Suprapubic skin (tissue), 4 donors: Measurements from ENCODE around the gene CNOT9. TPM values are rescaled to one million over a fixed set of nuclear protein-coding genes. Genes with fewer than 3 reads are reported as not detected.

Experiments used
- DNase-seq, 2 donors: peaks; one replicate each; pipeline ENCODE4 v3.0.0-alpha.2; 2019; ENCODE audit warnings: low spot score in 2 of 2
- H3K27ac ChIP-seq: fragments of 200-600 bp; sonication (generic); one replicate; pipeline ENCODE4 v1.5.1; 2019
- H3K27me3 ChIP-seq: fragments of 200-600 bp; sonication (generic); one replicate; pipeline ENCODE4 v1.5.1; 2019
- H3K36me3 ChIP-seq: fragments of 200-600 bp; sonication (generic); one replicate; pipeline ENCODE4 v1.5.1; 2019
- H3K4me1 ChIP-seq: fragments of 200-600 bp; sonication (generic); one replicate; pipeline ENCODE4 v1.5.1; 2019
- H3K4me3 ChIP-seq: fragments of 200-600 bp; sonication (generic); one replicate; pipeline ENCODE4 v1.5.1; 2019; ENCODE audit warnings: mild to moderate bottlenecking
- H3K9me3 ChIP-seq: fragments of 200-600 bp; sonication (generic); one replicate; pipeline ENCODE4 v1.5.1; 2019
- CTCF ChIP-seq, 2 donors: fragments of 200-600 bp in 1 of 2; fragments of 450-650 bp in 1 of 2; sonication (generic) in 1 of 2; IDR thresholded peaks; one replicate each; pipeline ENCODE4 v1.5.1; 2016 to 2019; ENCODE audit warnings: antibody characterized with exemption in 2 of 2, mild to moderate bottlenecking in 1 of 2, moderate library complexity in 1 of 2
- EP300 ChIP-seq: sonication (generic); formaldehyde crosslinking; IDR thresholded peaks from one replicate; pipeline ENCODE4 v1.6.1; 2017; ENCODE audit warnings: antibody characterized with exemption
- POLR2A ChIP-seq, 2 donors: fragments of 450-650 bp; IDR thresholded peaks; one replicate each; pipeline ENCODE4 v1.6.1; 2017; ENCODE audit warnings: antibody characterized with exemption in 2 of 2, mild to moderate bottlenecking in 2 of 2, moderate library complexity in 2 of 2
- POLR2AphosphoS5 ChIP-seq, 3 donors: sonication (generic); formaldehyde crosslinking; IDR thresholded peaks; one replicate each; pipeline ENCODE4 v1.6.1; 2017; ENCODE audit warnings: antibody characterized with exemption in 3 of 3
- WGBS: methylation state at CpG from one replicate; pipeline ENCODE4 v1.1.5; 2018; 5-methylcytosine and 5-hydroxymethylcytosine counted together
- total RNA-seq, 4 donors: library from RNA; depleted of rRNA; stranded (reverse); fragments of >200 nt; gene quantifications; one replicate each; pipeline ENCODE4 v1.1.0, GENCODE V29; 2016

The CNOT9 gene
- total RNA-seq, 4 donors from 2014 or later, result 41.9 to 77.6 (median 46.7) TPM

- H3K27ac ChIP-seq, result no peak overlapping the region
- DNase-seq, result no peak
- H3K27me3 ChIP-seq, result no peaks in the 10 kb centered on the region
Measured at GRCh38 chr2:218622606-218623365, 54.1 kb downstream of the CNOT9 start.

GRCh38 chr2:218623366-218623705, 54.7 kb downstream of the CNOT9 start:
- Histone ChIP-seq H3K27ac (no peak overlapping the region), H3K4me3 (no peak overlapping the region), H3K27me3 (no peaks in the 10 kb centered on the region), H3K9me3 (no peaks in the 10 kb centered on the region), H3K36me3 (no peaks in the 10 kb centered on the region), H3K4me1 (no peaks in the 10 kb centered on the region)
- TF ChIP-seq POLR2AphosphoS5 (IDR thresholded peaks at IDR 0.05) (no peak), EP300 (no peak), POLR2A (IDR thresholded peaks at IDR 0.05) (no peak), CTCF (IDR thresholded peaks at IDR 0.05) (no peak)
- no peak for DNase-seq
- 77% methylated on average over 3 of the region's 3 CpGs for WGBS

More at GRCh38 chr2:218622606-218623365, 54.1 kb downstream of the CNOT9 start:
- Histone ChIP-seq H3K4me3 (no peak overlapping the region), H3K9me3 (no peaks in the 10 kb centered on the region), H3K36me3 (no peaks in the 10 kb centered on the region), H3K4me1 (no peaks in the 10 kb centered on the region)
- WGBS, result 61% methylated on average over 7 of the region's 7 CpGs
- no peak for TF ChIP-seq EP300
- no peak for TF ChIP-seq POLR2AphosphoS5 (IDR thresholded peaks at IDR 0.05)
- no peak for TF ChIP-seq POLR2A (IDR thresholded peaks at IDR 0.05)
- TF ChIP-seq CTCF (IDR thresholded peaks at IDR 0.05), result no peak

GRCh38 chr2:218626369-218626768, 57.7 kb downstream of the CNOT9 start:
- no peak overlapping the region for H3K27ac ChIP-seq
- no peaks in the 10 kb centered on the region for H3K27me3 ChIP-seq
- H3K9me3 ChIP-seq, result no peaks in the 10 kb centered on the region
- DNase-seq, result no peak
- H3K4me3 ChIP-seq, result no peak overlapping the region
- WGBS, result 86% methylated on average over 4 of the region's 4 CpGs
- H3K36me3 ChIP-seq, result no peaks in the 10 kb centered on the region
- no peak for TF ChIP-seq EP300
- no peaks in the 10 kb centered on the region for H3K4me1 ChIP-seq

GRCh38 chr2:218627939-218628338, 59.3 kb downstream of the CNOT9 start:
- no peaks in the 10 kb centered on the region for H3K36me3 ChIP-seq
- TF ChIP-seq CTCF (IDR thresholded peaks at IDR 0.05) (no peak), POLR2A (IDR thresholded peaks at IDR 0.05) (no peak), POLR2AphosphoS5 (IDR thresholded peaks at IDR 0.05) (no peak), EP300 (no peak)
- no peak overlapping the region for H3K4me3 ChIP-seq
- H3K27me3 ChIP-seq, result no peaks in the 10 kb centered on the region
- 89% methylated on average over 4 of the region's 4 CpGs for WGBS
- H3K4me1 ChIP-seq, result no peaks in the 10 kb centered on the region
- DNase-seq, result no peak
- H3K27ac ChIP-seq, result no peak overlapping the region
- H3K9me3 ChIP-seq, result no peaks in the 10 kb centered on the region

GRCh38 chr2:218631837-218632236, 63.2 kb downstream of the CNOT9 start:
- 78% methylated on average over 4 of the region's 4 CpGs for WGBS
- Histone ChIP-seq H3K4me1 (no peaks in the 10 kb centered on the region), H3K4me3 (no peak overlapping the region), H3K27ac (no peak overlapping the region), H3K36me3 (peaks cover 33% of the 10 kb centered on the region), H3K27me3 (no peaks in the 10 kb centered on the region), H3K9me3 (no peaks in the 10 kb centered on the region)
- TF ChIP-seq POLR2AphosphoS5 (IDR thresholded peaks at IDR 0.05), result no peak
- TF ChIP-seq EP300, result no peak
- TF ChIP-seq CTCF (IDR thresholded peaks at IDR 0.05), result no peak
- TF ChIP-seq POLR2A (IDR thresholded peaks at IDR 0.05), result no peak
- DNase-seq, result no peak
